GM19238 (cell line): ENCODE results near the gene RFC3.
"Not testable (repeated sequence)": the region's sequence is repeated elsewhere in the genome, so short reads cannot be mapped to it uniquely, and the experiment has no call there.

Experiments used
- DNase-seq: peaks from one replicate; pipeline ENCODE4 v3.0.0; 2011; ENCODE audit warnings: low spot score; ENCODE audit not compliant: insufficient read length

RFC3 gene

DNA sequence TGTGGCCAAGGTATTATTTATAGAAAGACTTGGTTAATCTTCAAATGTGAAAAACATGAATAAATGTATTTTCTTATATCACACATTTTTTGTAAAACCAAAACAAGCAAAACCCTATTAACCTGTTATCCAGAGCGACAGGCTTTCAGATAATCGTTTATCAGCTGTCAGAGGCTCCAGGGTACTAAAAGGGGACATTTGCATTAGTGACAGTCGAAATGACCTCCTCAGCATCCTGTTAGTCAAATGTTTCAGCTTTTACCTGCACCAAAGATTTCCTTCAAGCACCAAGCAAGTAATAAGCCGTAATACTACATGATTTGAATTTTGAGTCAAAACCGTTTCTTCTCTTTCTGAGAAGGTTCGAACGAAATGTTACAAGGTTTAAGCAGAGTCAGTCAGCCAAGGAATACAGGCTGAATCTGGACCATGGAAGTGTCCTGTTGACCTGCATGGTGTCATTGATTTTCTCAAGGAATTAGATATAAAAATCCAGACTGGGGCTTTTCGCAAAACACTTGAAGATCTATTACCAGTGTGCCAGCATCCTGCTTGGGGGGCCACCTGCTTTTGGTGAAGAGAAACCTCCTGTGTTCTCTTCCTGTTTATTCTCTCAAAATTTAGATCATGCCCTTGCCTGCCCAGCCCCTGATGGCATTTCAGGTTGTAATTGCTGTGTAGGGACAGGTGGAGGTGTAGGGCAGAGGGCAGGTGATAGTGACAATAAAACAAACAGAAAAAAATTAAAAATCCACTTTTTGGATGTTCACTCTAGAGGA is 11.3 kb upstream of the RFC3 start:
- no peak for DNase-seq

DNA sequence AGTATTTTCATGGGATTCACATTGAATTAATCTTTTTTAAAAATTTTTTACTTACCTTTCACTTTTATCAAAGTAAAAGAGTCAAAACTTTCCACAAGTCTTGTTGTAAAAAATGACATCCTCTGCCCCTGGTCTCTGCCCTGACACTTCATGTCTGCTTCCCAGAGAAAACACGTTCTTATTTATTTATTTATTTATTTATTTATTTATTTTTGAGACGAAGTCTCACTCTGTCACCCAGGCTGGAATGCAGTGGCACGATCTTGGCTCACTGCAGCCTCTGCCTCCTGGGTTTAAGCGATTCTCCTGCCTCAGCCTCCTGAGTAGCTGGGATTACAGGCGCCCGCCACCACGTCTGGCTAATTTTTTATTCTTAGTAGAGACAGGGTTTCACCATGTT is 5.1 kb upstream of the RFC3 start:
- DNase-seq, result not testable (repeated sequence)

DNA sequence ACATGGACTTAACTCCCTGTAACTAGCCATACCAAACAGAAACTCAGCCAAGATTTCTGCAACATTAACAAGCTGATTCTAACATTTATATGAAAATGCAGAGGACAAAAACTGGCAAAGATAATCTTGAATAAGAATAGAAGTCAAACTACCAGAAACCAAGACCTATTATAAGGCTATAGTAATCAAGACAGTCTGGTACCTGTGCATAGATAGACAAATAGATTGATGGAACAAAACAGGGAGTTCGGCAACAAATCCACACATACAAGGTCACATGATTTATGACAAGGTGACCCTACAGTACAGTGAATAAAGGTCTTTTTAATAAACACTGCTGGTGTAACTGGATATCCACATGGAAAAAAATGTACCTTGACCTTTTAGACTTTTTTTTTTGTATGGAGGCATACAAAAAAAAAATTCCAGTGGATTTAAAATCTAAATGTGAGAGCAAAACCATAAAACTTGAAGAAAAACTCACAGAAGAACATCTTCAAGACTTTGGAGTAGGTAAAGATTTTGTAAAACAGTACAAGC is 2.9 kb upstream of the RFC3 start:
- DNase-seq, result no peak

DNA sequence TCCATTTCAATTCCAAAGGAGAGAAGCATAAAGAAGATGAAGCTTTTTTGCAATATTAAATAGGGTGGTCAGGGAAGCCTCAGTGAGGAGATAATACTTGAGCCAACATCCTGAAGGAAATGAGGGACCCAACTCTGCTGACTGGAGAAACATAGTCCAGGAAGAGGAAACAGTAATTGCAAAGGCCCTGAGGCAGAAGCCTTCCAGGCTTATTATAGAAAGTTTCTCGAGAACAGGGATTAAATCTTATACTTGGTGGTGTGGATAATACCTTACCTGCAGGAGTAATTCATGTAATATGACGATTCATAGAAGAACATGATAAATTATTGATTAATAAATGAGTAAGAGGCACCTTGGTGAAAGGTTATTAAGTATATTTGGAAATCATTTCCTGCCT is 1.0 kb upstream of the RFC3 start:
- DNase-seq, result no peak

DNA sequence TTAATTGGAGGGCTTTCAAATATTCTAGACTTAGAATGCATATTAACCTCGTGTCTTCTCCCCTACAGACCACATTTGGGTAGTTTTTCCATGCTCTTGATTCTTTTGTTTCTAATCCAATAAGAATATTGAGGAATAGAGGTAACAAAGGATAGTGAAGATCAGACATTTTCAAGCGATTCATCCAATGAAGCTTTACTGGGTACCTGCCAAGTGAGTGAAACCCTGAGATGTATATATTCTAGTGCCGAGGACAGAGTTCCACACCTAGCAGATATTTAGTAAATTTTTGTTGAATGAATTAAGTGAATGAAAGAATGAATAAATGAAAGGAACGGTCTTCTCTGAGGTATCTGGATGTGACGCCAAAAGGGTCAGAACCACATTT is 442 bp upstream of the RFC3 start:
- DNase-seq, result no peak

DNA sequence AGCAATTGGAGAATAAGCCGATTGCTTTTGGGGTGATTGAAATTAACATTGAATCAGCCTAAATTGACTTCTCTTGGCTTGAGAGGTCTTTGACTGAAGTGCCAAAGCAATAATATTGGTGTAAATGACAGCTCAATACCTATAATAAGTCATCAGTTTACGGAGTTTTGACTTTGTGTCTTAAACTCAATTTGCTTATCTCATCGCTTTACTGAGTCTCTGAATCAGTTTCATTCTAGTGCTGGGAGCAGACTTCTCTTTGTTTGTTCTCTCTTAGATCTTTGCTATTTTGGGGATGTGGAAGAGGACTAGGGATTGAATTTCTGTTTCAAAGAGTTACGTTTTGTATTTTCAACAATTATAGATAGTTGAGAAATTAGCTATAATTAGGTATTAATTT is 7.1 kb downstream of the RFC3 start:
- DNase-seq, result no peak

DNA sequence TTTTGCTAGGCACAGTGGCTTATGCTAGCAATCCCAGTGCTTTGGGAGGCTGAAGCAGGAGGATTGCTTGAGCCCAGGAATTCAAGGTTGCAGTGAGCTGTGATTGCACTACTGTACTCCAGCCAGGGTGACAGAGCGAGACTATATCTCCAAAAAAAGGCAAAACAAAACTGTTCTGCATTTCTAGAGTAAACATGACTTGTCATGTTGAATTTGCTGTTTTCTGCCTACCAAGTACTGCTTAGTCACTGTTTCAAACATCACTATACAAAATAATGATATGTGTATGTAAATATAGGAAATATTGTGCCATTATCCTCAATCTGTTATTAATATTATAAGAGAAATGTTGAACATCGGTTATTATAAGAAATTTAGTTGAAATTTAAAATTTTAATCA is 9.2 kb downstream of the RFC3 start:
- no peak for DNase-seq

DNA sequence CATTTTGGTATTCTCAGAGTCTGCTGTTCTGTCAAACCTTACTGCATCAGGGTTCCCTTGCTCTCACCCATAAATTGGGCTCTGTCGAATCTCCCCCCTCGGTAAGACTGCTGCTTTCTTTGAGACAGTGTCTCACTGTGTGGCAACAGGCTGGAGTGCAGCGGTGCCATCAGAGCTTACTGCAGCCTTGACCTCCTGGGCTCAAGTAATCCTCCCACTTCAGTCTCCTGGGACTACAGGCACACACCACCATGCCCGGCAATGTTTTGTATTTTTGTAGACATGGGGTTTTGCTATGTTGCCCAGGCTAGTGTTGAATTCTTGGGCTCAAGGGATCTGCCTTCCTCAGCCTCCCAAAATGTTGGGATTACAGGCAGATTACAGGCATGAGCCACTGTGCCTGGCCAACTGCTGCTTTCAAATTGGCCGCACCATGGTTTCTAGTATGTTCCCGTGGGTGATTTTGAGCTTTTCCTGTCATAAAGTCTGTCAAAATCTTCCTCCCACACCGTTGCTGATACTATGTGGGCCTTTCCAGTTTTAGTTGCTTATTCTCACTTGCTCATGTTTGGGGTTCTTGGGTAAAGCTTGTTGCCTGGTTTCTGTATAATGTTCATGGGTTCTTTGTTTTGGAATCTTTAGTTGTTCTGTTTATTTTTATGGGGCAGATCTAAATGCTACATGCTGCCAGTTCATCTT is 10.6 kb downstream of the RFC3 start:
- no peak for DNase-seq

DNA sequence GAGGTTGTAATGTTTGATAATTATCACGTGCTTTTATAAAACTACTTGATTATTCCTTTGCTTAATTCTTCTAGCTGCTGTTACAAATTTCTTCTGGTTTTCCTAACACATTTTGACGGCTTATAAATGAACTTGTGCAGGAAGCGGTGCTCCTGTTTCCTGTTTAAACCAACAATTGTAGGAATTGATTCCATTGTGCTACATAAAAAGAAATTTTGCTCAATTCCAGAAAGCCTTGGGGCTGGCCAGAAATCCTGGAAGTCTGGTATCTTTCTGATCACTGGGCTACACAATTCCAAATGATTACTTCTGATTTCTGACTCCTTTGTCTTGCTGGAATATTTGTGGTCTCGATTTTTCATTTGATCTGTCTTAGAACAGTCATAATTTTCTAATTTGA is 14.9 kb downstream of the RFC3 start:
- DNase-seq, result no peak

DNA sequence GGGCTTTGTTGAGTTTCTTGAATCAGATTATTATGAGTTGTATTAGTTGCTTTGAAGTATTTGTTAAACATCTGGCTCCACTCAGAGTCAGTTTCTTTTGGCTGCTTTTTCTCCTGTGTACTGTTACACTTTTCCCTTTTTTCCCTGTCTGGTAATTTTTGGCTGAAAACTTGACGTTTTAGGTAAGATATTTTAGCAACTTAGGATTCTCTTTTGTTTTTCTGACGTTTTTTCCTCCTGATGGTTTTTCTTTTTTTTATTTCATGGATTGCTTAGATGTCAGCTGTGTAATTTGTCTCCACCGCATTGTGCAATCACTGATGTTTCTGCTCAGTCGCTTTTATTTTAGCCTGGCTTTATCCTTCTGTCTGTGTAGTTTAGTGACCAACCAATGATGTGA is 20.7 kb downstream of the RFC3 start:
- no peak for DNase-seq

DNA sequence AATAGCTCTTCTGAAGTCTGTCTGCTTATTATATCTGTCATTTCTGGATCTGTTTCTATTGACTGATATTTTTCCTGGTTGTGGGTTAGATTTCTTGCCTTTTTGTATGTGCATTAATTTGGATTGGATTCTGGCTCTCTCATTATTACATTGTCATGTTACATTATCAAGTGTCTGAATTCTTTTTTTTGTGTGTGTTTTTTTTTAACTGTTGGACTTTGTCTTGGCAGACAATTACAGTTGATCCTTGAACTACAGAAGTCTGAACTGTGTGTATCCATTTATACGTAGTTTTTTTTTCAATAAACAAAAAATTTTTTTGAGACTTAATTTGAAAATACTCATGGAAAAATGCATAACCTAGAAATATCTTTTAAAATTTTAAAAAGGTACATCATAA is 22.5 kb downstream of the RFC3 start:
- DNase-seq, result no peak

DNA sequence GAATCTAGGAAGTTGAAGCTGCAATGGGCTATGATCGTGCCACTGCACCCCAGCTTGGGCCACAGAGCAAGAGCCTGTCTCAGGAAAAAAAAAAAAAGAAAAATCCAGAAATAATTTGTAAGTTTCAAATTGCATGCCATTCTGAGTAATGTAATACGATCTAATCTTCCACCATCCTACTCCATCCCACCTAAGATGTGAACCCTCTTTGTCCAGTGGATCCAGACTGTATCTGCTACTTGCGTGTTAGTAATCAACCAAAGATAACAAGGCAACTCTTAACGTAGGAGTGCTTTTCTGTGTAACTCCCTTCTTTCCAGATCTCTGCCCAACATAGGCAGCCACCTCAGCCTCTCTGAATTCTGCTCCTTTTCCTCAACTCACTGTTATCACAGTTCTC is 24.3 kb downstream of the RFC3 start:
- no peak for DNase-seq

DNA sequence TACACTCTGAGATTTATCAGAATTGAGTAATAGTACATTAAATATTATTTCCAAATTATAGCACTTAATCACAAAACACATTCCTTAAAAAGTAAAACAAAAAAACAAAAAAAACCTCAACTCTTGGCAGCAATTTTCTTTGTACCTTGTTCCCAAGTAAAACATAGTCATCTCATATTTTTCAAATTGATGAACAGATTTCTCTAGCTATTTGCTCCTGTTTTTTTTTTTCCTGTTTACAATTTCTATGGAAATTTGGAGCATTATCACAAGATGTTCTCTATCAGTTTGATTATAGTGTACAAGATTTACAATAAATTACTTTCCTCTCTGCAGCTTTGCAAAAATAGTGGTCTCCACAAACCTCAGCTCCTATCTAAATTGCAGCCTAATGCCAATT is 25.0 kb downstream of the RFC3 start:
- no peak for DNase-seq

DNA sequence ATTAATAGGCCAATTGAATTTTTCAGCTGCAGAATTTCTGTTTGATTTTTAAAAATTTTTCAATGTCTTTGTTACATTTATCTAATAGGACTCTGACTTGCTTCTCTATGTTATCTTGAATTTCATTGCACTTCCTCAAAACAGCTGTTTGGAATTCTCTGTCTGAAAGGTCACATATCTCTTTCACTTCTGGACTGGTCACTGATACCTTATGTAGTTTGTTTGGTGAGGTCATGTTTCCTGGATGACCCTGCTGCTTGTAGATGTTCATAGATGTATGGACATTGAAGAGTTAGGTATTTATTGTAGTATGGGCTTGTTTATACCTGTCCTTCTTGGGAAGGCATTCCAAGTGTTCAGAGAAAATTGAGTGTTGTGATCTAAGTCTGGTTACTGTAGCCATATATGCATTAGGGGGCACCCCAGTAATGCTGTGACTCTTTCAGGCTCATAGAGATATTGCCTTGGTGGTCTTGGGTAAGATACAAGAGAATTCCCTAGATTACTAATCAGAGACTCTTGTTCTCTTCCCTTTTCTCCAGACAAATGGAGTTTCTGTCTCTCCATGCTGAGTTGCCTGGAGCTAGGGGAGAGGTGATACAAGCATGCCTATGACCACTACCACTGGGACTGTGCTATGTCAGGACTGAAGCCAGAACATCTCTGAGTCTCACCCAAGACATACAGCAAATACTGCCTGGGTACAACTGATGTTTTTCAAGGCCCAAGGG is 27.8 kb downstream of the RFC3 start:
- no peak for DNase-seq

DNA sequence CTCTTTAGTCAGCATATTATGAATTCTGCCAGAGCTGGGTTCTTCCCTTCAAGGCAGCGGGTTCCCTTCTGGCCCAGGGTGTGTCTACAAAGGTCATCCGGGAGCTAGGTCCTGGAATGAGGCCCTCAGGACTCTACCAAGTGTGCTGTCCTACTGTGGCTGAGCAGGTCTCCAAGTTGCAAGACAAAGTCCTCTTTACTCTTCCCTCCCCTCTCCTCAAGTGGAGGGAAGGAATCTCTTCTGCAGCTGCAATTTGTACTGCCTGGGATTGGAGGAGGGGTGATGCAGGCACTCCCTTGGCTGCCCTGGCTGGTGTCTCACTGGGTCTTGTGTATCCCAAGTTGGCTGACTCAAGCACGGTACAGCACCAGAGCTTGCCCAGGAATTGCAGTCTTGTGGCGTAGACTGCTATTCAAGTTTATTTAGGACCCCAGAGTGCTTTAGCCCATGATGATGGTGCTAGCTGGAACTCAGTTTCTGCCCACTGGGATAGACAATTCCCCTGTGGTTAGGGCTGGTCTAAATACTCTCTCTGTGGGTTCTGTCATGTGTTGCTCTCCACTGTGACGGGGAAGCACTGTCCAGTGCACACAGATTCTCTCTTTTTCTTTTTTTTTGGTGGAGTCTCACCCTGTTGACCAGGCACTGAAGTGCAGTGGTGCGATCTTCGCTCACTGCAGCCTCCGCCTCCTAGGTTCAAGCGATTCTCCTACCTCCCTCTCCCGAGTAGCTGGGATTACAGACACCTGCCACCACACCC is 28.5 kb downstream of the RFC3 start:
- no peak for DNase-seq

DNA sequence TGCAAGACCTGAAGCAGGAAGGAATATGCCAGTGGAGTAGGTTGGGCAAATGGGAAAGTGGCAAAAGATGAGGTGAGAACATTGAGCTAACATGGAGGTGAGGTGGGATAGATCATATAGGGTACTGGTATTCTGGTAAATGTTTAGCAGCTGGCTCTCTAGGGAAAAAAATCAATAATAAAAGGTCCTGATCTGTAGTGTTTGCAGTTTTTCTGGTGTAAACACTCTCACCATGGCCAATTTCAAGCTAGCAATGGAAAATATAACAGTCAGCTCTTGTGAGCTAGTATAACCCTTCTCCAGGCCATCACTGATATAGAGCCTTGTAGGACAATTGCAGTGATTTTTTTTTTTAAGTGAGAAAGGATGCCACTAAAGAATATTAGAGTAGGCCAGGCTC is 31.3 kb downstream of the RFC3 start:
- DNase-seq, result no peak

DNA sequence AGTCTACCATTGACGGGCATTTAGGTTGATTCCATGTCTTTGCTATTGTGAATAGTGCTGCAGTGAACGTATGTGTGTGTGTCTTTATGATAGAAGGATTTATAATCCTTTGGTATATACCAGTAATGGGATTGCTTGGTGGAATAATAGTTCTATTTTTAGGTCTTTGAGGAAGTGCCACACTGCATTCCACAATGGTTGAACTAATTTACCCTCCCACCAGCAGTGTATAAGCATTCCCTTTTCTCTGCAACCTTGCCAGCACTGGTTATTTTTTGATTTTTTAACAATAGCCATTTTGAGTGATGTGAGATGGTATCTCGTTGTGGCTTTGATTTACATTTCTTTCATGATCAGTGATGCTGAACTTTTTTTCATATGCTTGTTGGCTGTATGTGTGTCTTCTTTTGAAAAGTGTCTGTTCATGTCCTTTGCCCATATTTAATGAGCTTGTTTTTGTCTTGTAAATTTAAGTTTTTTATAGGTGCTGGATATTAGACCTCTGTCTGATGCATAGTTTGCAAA is 37.5 kb downstream of the RFC3 start:
- DNase-seq, result no peak

DNA sequence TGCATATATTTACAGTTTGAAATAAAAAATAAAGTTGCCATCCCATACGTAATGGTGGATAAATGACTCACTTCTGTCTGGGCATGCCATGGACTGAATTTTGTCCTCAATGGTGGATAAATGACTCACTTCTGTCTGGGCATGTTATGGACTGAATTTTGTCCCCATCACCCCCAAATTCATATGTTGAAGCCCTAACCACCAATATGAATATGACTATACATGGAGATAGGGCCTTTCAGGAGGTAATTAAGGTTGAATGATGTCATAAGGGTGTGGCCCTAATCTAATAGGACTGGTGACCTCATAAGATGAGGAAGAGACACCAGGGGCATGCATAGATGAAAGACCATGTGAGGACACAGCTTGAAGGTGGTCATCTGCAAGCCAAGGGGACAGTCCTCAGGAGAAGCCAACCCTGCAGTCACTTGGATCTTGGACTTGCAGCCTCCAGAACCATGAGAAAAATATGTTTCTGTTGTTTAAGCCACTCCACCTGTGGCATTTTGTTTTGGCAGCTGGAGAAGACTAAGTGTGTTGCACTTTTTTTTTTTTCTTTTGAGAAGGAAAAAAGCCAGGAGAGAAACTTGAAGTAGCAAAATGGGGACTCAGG is 41.8 kb downstream of the RFC3 start:
- no peak for DNase-seq

DNA sequence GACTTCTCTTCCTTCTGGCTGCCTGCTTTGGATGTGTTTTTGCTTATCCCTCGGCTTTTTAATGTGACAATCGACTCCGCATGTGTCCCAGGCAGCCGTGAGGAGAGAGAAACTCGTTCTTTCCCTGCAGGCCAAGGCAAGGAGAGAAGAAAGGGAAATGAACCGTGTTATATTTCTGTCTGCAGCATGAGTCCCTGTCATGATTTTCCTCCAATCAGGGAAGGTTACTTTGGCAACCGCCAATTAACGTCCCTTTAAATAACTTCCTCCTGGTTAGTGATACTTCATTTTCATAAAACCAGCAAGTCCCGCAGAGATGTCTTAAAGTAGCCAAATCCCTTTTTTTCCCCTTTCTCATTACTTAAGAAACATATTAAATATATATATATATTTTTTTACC is 42.6 kb downstream of the RFC3 start:
- DNase-seq, result no peak

DNA sequence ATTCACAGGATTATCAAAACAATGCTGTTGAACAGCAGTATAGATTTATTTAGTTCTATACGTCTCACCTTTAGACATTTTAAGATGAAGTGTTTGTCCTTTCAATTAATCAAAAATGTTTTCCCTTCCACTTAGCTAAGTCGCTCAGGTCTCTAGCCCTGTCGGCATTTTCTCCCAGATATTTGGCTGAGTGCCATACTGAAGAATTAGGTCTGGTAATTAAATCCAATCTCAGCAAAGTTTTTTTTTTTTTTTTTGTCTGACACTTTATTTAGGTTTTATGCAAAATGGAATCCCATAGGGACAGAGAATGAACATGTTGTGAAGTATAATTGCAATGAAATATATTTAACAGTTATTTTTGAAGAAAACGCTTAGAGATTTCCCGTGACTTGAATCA is 44.1 kb downstream of the RFC3 start:
- no peak for DNase-seq
